Measurements from ENCODE around the gene STXBP6.

DNA sequence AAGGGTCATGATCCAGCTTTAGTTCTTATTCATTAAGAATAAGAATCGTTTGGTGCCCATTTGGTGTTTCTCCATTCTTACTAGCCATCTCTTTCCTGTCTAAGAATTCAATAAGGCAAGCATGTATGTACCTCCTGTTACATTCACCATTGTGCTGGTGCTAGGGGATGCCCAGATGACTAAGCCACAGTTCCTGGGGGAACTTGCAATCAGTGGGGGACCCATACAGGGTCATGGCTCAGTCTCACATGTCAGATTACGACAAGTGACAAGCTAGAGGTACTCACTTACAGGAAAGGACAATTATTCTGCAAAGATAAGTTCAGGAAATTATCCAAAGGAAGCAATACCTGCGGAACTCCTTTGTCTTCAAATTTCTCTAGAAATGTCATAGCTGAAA lies 125.4 kb downstream of the STXBP6 start:
- no peak for TF ChIP-seq POLR2A (IDR thresholded peaks at IDR 0.05; ENCODE audit: borderline replicate concordance, extremely low read depth, insufficient read depth, insufficient read length)
- no peak for TF ChIP-seq EZH2 (IDR thresholded peaks at IDR 0.05)

Data from HCT116 (cell line).